GM18873 (cell line): ENCODE measurements around the gene GHR.

Source experiments
- ATAC-seq: cut with Tn5 transposase; IDR thresholded peaks from one replicate; pipeline ENCODE4 v1.9.1; 2021; ENCODE audit warnings: mild to moderate bottlenecking, moderate library complexity, moderate number of reproducible peaks; ENCODE audit not compliant: unreplicated experiment, low FRiP score

GHR gene

DNA sequence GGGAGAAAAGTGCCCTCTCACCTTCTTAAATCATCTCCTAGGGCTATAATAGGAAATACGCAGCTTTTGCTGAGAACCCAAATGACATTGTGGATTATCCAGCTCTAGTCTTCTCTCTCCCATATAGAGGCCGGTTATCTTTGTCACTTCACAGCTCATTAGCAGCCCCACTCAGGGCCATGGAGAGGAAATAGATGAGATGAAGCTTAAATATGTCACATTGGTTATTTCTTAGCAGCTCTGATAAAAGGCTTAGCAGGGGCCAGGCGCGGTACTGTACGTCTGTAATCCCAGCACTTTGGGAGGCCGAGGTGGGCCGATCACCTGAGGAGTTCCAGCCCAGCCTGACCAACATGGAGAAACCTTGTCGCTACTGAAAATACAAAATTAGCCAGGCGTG lies 90.0 kb downstream of the GHR start:
- ATAC-seq, result no peak

DNA sequence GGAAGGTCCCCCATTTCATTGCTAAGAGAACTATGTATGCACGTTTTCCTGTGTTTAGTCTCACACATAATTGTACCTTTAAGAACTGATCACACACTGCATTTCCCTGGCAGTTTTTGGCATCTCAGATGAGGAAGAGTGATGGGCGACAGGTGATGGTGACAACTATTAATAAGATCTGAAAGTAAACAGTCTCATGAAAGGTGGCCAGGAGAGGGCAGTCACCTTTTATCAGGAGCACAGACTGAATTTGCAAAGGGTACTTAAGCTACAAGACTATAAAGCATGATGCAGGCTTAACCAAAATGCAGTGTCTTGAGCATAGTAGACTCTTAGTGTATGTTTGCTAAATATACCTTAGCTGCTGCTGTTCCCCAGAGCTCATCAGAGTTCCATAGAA lies 91.5 kb downstream of the GHR start:
- no peak for ATAC-seq

DNA sequence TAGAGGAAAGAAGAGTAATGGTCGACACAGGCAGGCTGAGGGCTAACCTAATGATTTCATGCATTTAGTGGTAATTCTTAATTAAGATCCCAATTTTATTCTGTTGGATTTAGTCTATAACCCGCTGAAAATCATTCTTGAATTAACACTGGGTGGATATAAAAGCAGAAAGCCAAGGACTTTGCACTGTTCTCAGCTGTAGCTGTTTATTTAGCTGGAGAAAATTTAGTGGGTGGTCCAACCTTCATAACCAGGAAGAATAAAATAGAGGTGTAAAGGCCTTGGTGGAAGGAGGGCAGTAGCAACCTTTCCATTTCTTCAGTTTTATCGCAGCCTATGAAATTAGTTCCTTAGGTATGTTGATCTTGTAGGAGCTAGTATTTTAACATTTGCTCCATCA lies 92.3 kb downstream of the GHR start:
- no peak for ATAC-seq

GRCh38 chr5:42516282-42517042 lies 93.2 kb downstream of the GHR start:
- no peak for ATAC-seq

DNA sequence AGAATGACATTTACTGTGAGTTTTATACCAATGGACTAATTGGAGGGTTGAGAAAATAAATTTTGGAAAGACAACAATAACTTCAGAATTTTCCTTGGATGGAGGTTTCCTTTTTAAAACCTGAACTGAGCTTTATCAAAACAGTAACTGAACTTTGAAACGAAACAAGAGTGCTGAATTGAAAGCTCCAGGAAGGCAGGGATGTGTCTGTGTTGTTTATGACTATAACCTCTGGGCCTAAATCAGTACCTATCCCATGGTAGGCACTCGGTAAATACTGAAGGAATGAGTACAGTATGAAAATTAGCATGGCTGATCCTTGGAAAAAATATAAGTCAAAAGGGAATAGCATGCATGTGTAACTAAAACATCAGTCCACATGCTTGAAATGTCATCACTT lies 93.9 kb downstream of the GHR start:
- ATAC-seq, result no peak

GRCh38 chr5:42518595-42519221 lies 95.5 kb downstream of the GHR start:
- no peak for ATAC-seq

DNA sequence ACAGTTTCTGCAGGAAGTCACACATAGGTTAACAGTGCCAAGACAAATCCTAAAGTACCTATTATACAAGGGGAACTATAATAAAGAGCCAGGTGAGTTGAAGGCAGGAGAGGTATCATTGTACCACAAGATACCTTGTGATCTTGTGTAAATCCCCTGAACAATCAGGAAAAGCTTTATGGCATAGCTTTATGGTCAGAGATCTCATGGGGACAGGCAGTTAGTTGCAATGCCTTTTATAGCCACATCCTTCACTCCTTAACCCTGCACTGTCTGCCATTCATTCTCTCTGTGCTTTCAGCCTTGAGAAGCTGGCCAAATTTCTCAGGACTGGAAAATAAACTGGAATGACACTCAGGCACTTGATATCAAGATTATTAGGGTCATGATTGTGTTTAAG lies 97.0 kb downstream of the GHR start:
- no peak for ATAC-seq

DNA sequence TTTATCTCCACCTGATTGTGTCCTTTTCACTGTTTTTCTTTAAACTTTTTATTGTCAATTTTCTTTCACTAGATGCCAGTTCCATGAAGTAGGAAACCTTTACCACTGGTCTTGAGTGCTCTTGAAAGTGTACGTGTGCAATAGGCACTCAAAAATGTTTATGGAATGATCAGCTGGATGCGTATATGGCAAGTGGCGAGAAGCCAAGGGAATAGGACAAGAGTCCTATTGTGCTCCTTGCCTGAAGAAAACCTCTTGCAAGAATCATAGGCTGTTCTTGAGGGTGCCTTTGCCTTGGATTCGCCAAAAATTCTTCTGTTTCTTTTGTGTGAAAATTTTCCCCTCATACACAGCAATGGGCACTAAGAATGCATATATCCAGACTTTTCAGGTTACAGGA lies 97.7 kb downstream of the GHR start:
- no peak for ATAC-seq

DNA sequence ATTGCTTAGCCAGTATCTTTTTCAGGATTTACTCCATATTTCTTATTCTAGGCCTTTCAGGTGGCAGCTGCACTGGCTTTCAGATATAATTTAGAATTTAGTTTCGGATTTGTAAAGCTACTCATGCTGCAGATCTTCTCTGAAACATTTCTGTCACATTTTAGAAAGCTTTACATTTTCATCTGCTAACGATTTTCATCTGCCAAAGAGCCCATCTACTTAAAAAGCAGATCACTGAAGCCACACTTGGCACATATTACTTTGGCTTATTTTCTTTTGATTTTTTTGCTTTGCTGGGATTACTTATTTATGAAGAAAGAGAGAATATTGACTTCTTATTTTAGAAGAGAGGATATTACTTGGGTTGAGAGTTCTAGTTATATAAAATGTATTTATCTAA lies 98.2 kb downstream of the GHR start:
- ATAC-seq, result no peak

DNA sequence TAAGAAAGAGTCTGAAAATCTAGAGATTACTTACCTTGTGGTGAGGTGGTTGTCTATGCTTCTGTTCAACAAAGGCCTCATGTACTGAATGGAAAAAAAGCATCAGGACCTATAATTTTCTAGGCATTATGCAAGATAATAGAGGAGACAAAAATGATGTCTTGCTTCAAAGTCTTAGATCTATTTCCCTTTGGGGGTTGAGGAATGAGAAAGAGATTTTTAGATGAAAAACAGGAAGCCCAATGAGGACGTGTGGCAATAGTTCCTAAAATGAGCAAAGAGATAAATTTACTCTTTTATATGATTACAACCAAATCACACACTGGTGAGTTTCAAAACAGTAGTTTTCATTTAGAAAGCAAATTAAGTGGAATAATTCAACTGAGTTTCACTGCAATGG lies 99.5 kb downstream of the GHR start:
- no peak for ATAC-seq

- ATAC-seq, result no peak
These were observed 102.9 kb downstream of the GHR start for GRCh38 chr5:42526179-42526578.

DNA sequence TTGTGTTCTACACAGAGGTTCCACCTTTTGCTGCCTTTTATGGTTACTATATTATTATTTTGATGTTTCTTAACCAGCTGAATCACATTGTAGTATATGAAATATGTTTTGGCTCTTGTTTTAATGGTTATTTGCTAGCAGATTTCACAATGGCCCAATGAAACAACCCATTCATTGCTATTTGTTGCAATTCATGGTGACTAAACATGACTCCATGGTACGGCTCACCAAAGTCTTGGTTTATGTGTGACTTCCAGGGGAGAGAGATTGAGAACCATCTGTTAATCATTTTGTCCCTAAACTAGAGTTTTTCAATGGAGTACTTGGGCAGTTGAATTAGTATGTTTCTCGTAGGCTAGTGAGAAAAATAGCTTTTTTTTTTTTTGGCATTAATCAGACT lies 108.4 kb downstream of the GHR start:
- ATAC-seq, result no peak

- no peak for ATAC-seq
These were observed 118.9 kb downstream of the GHR start for GRCh38 chr5:42542106-42542505.

GRCh38 chr5:42543774-42544173 lies 120.5 kb downstream of the GHR start:
- ATAC-seq, result no peak

- ATAC-seq, result no peak
These were observed 121.8 kb downstream of the GHR start for GRCh38 chr5:42545038-42545437.

DNA sequence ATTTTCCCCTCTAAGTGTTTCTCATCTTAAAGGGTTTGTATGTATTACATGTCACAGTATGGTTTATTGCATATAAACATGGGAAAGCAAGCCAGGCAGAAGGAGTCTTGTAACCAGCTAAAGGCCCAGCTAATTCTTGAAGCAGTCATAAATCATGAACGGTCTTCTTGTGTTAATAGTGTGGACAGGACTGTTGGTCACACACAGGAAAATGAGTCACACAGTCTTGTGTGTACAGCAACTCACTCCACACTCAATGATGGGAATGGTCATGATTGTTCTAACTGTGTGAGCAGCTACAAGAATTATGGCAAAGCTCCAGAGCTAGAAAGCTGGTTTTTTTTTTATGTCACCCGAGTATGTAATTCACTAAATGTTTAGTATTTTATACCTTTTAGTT lies 123.9 kb downstream of the GHR start:
- no peak for ATAC-seq

DNA sequence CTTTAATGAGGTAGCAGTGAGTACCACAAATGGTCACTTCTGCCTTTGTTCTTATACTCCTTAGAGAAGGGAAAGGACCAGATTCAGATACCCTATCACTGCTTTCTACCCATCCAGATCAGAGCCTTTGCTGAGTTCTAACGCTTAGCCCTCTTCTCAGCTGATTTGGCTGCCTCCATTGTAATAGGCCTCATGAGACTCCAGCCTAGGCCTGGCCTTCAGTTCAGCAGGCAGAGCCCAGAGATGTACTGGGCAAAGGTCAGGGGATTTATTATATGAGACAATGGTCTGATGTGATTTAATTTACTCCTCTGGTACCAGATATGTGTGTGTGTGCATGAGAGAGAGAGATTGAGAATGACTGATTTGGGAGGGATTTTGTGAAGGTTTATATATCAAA lies 124.7 kb downstream of the GHR start:
- ATAC-seq, result no peak

DNA sequence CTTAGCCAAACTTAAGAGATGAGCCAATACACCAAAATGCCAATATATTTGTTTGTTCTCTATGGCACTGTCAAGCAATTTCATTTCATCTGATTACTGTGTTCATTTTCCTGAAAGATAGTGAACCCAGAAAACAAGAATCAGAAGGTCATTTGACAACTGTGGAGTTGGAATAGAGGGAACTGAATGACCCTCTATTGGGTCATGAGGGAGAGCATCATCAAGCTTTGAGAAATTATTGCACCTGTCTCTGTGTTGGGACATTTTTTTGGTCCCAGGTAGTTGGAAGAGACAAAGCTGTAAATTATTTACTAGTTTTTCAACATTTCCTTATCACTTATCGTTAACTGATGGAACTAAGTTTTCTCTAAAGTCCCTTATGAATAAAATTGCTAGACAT lies 129.4 kb downstream of the GHR start:
- ATAC-seq, result no peak

DNA sequence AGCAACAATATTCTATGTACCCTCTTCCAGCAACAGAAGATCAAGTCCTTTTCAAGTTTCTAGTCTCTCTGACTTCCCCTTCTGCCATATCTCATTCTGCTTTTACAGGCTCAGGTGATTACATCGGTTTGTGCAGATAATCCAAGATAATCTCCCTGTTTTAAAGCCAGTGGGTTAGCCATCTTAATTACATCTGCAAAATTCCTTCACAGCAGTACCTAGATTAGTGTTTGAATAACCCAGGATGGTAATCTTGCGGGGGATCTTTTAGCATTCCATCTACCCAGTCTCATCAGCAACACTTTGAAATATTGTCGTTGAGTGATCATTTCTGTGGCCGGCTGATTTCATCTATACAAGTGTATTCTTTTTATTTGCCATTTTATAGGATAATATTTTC lies 130.2 kb downstream of the GHR start:
- ATAC-seq, result no peak

DNA sequence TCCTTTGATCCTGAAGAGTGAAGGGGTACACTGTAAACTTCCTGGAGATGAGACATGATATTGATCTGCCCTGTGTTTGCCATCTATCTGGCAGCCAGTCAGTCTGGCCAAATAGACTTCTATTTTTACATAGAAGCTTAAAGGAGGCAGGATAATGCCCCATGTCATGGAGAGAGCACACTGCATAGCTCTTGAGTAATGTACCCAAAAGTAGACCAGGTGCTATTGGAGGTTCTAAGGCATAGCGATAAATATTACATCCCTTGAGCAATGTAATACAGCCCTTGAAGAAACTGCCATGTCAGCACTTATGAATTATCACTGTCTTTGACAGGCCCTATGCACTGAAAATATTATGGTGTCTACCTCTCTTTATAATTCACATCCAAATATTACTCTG lies 131.8 kb downstream of the GHR start:
- ATAC-seq, result no peak

- ATAC-seq, result no peak
These were observed 132.6 kb downstream of the GHR start for GRCh38 chr5:42555797-42556196.

GRCh38 chr5:42557689-42558088 lies 134.4 kb downstream of the GHR start:
- ATAC-seq, result no peak
